ENCODE measurements around the gene CACNG8. TPM values are rescaled to one million over a fixed set of nuclear protein-coding genes. Genes with fewer than 3 reads are reported as not detected.

Gene CACNG8
- polyA plus RNA-seq, 1 experiment: 0.01 TPM

- peak; percentile 22 for DNase-seq (ENCODE audit: low read depth)
- Histone ChIP-seq H3K27me3 (ENCODE audit: control insufficient read depth, insufficient read depth, low read length) (0 out of 2 replicates have a peak, but pooled peaks cover 4% of the 10 kb centered on the region), H3K4me3 (ENCODE audit: low read depth, low read length) (peak overlapping the region; percentile 40), H3K36me3 (ENCODE audit: control insufficient read depth, insufficient read depth, low read length) (no peaks in the 10 kb centered on the region)
- CTCF ChIA-PET: interaction anchor here (1.2 to 1.3 kb wide), 2 partner anchors 48 to 168 kb away, joined by 3 to 5 read pairs; no protein-coding TSS in a partner anchor
- POLR2A ChIA-PET: no interaction called here
- TF ChIP-seq CTCF (IDR thresholded peaks at IDR 0.05; ENCODE audit: insufficient read depth, low read depth, low read length): no peak
Observed at GRCh38 chr19:53977429-53977990, 14.8 kb downstream of the CACNG8 start.

GRCh38 chr19:53977991-53978731 is 15.4 kb downstream of the CACNG8 start:
- CTCF ChIA-PET: interaction anchor here (1.2 to 1.3 kb wide), 2 partner anchors 47 to 169 kb away, joined by 3 to 5 read pairs; no protein-coding TSS in a partner anchor
- POLR2A ChIA-PET: no interaction called here
- Histone ChIP-seq H3K27me3 (ENCODE audit: control insufficient read depth, insufficient read depth, low read length) (0 out of 2 replicates have a peak, but pooled peaks cover 4% of the 10 kb centered on the region), H3K36me3 (ENCODE audit: control insufficient read depth, insufficient read depth, low read length) (no peaks in the 10 kb centered on the region), H3K4me3 (ENCODE audit: low read depth, low read length) (peak overlapping the region; percentile 40)
- TF ChIP-seq CTCF (IDR thresholded peaks at IDR 0.05; ENCODE audit: insufficient read depth, low read depth, low read length): no peak
- DNase-seq (ENCODE audit: low read depth): peak; percentile 23

GRCh38 chr19:53978975-53979801 is 16.5 kb downstream of the CACNG8 start:
- POLR2A ChIA-PET: no interaction called here
- peak overlapping the region; percentile 45 for H3K4me3 ChIP-seq (ENCODE audit: low read depth, low read length)
- TF ChIP-seq CTCF (IDR thresholded peaks at IDR 0.05; ENCODE audit: insufficient read depth, low read depth, low read length): no peak
- DNase-seq (ENCODE audit: low read depth): no peak
- H3K27me3 ChIP-seq (ENCODE audit: control insufficient read depth, insufficient read depth, low read length): peaks cover 7% of the 10 kb centered on the region; the same call in 1 of the 2 replicates
- CTCF ChIA-PET: no interaction called here
- no peaks in the 10 kb centered on the region for H3K36me3 ChIP-seq (ENCODE audit: control insufficient read depth, insufficient read depth, low read length)

GRCh38 chr19:53980539-53981375 is 18.0 kb downstream of the CACNG8 start:
- no peak for TF ChIP-seq CTCF (IDR thresholded peaks at IDR 0.05; ENCODE audit: insufficient read depth, low read depth, low read length)
- CTCF ChIA-PET: interaction anchor here (1.0 to 1.6 kb wide), 2 partner anchors 43 to 134 kb away, joined by 4 to 5 read pairs; no protein-coding TSS in a partner anchor
- DNase-seq (ENCODE audit: low read depth): no peak

More at GRCh38 chr19:53980539-53981375, 18.0 kb downstream of the CACNG8 start:
- H3K4me3 ChIP-seq (ENCODE audit: low read depth, low read length): peak overlapping the region; percentile 45
- H3K36me3 ChIP-seq (ENCODE audit: control insufficient read depth, insufficient read depth, low read length): no peaks in the 10 kb centered on the region
- POLR2A ChIA-PET: interaction anchor here (0.8 kb wide), 1 partner anchor 111 kb away, joined by 9 read pairs; no protein-coding TSS in a partner anchor
- H3K27me3 ChIP-seq (ENCODE audit: control insufficient read depth, insufficient read depth, low read length): peaks cover 7% of the 10 kb centered on the region; the same call in 1 of the 2 replicates
